HEK293 (cell line): ENCODE data around the gene CNGA2.

Source experiments
- CTCF ChIA-PET: fragments of 350-600 bp; formaldehyde crosslinking; extraction: SDS; loops from one replicate; lab custom pipeline; 2021; ENCODE audit warnings: antibody characterized with exemption; lab: Yijun Ruan, JAX
- POLR2A ChIA-PET: fragments of 300-600 bp; formaldehyde crosslinking; extraction: SDS; loops from one replicate; lab custom pipeline; 2020; ENCODE audit warnings: antibody characterized with exemption, inconsistent platforms; lab: Yijun Ruan, JAX
- H3K27ac ChIP-seq: fragments of 200-500 bp; sonication (Bioruptor generic); 2 replicates; pipeline ENCODE4 v1.5.1; 2014; ENCODE audit warnings: low read depth, low read length, control low read depth, inconsistent platforms; ENCODE audit errors: extremely low read depth
- H3K36me3 ChIP-seq, 2 experiments: fragments of 200-500 bp in 1 of 2; sonication (Bioruptor generic) in 1 of 2; 1 replicate in 1 of 2; 2 replicates in 1 of 2; pipeline ENCODE4 v1.5.1; 2014 to 2017; ENCODE audit warnings: inconsistent platforms in 2 of 2, low read length in 2 of 2; ENCODE audit not compliant: control insufficient read depth in 2 of 2, insufficient read depth in 1 of 2
- H3K4me1 ChIP-seq: fragments of 200-500 bp; sonication (Bioruptor generic); 2 replicates; pipeline ENCODE4 v1.5.1; 2014; ENCODE audit warnings: mild to moderate bottlenecking, low read length, inconsistent platforms; ENCODE audit not compliant: control insufficient read depth, insufficient read depth
- H3K4me3 ChIP-seq: 2 replicates; pipeline ENCODE4 v1.5.1; 2011; ENCODE audit warnings: low read depth, mild to moderate bottlenecking, control low read depth, low read length, moderate library complexity
- H3K9me3 ChIP-seq: fragments of 200-500 bp; sonication (Bioruptor generic); 2 replicates; pipeline ENCODE4 v1.5.1; 2014; ENCODE audit warnings: low read depth, low read length, inconsistent platforms; ENCODE audit not compliant: control insufficient read depth, insufficient read depth
- AEBP2 ChIP-seq: fragments of 450-650 bp; formaldehyde crosslinking; IDR thresholded peaks from 2 replicates; pipeline ENCODE4 v1.5.1; 2016; ENCODE audit warnings: missing biosample characterization, missing genetic modification characterization, borderline replicate concordance
- EGR2 ChIP-seq: fragments of 450-650 bp; formaldehyde crosslinking; IDR thresholded peaks from 2 replicates; pipeline ENCODE4 v1.5.1; 2016; ENCODE audit warnings: low read depth, missing biosample characterization, missing genetic modification characterization
- HOXA7 ChIP-seq: sonication (generic); formaldehyde crosslinking; IDR thresholded peaks from 2 replicates; pipeline ENCODE4 v1.8.1; 2022; ENCODE audit warnings: missing genetic modification reagents, borderline replicate concordance
- HOXD13 ChIP-seq: sonication (generic); formaldehyde crosslinking; IDR thresholded peaks from 2 replicates; pipeline ENCODE4 v1.8.0; 2022; ENCODE audit warnings: missing genetic modification reagents, borderline replicate concordance
- KLF1 ChIP-seq: fragments of 450-650 bp; formaldehyde crosslinking; IDR thresholded peaks from 2 replicates; pipeline ENCODE4 v1.5.1; 2016; ENCODE audit warnings: missing biosample characterization, missing genetic modification characterization
- TRIM28 ChIP-seq: IDR thresholded peaks from 2 replicates; pipeline ENCODE4 v1.6.1; 2011; ENCODE audit warnings: low read length, control low read depth, borderline replicate concordance
- ZNF24 ChIP-seq: fragments of 450-650 bp; formaldehyde crosslinking; IDR thresholded peaks from 2 replicates; pipeline ENCODE4 v1.5.1; 2016; ENCODE audit warnings: missing biosample characterization, missing genetic modification characterization
- ZNF324 ChIP-seq: fragments of 450-650 bp; formaldehyde crosslinking; IDR thresholded peaks from 2 replicates; pipeline ENCODE4 v1.5.1; 2016; ENCODE audit warnings: missing biosample characterization, missing genetic modification characterization
- ZNF37A ChIP-seq: fragments of 450-650 bp; IDR thresholded peaks from 2 replicates; pipeline ENCODE4 v1.5.1; 2018; ENCODE audit warnings: missing biosample characterization, missing genetic modification characterization
- ZNF510 ChIP-seq: fragments of 450-650 bp; formaldehyde crosslinking; IDR thresholded peaks from 2 replicates; pipeline ENCODE4 v1.5.1; 2018; ENCODE audit warnings: mild to moderate bottlenecking, missing genetic modification characterization, missing biosample characterization; ENCODE audit not compliant: insufficient replicate concordance
- ZNF521 ChIP-seq: fragments of 450-650 bp; formaldehyde crosslinking; IDR thresholded peaks from 2 replicates; pipeline ENCODE4 v1.5.1; 2017; ENCODE audit warnings: missing biosample characterization, mild to moderate bottlenecking, missing genetic modification characterization
- ZNF544 ChIP-seq: fragments of 450-650 bp; formaldehyde crosslinking; IDR thresholded peaks from 2 replicates; pipeline ENCODE4 v1.5.0; 2017; ENCODE audit warnings: missing biosample characterization, missing genetic modification characterization
- ZNF621 ChIP-seq: fragments of 450-650 bp; formaldehyde crosslinking; IDR thresholded peaks from 2 replicates; pipeline ENCODE4 v1.5.1; 2017; ENCODE audit warnings: missing biosample characterization, missing genetic modification characterization
- ZNF707 ChIP-seq: fragments of 450-650 bp; formaldehyde crosslinking; IDR thresholded peaks from 2 replicates; pipeline ENCODE4 v1.5.1; 2016; ENCODE audit warnings: missing biosample characterization, missing genetic modification characterization
- TF ChIP-seq, protein P1 (sequence below): fragments of 450-650 bp; formaldehyde crosslinking; IDR thresholded peaks from 2 replicates; pipeline ENCODE4 v1.5.1; 2016; ENCODE audit warnings: missing biosample characterization, missing genetic modification characterization
- TF ChIP-seq, protein P2 (sequence below): fragments of 450-650 bp; formaldehyde crosslinking; IDR thresholded peaks from 2 replicates; pipeline ENCODE4 v1.5.1; 2016; ENCODE audit warnings: missing biosample characterization, missing genetic modification characterization

Gene CNGA2

GRCh38 chrX:151745651-151746050 lies 11.1 kb downstream of the CNGA2 start (continued):
- TF ChIP-seq, protein P1, sequence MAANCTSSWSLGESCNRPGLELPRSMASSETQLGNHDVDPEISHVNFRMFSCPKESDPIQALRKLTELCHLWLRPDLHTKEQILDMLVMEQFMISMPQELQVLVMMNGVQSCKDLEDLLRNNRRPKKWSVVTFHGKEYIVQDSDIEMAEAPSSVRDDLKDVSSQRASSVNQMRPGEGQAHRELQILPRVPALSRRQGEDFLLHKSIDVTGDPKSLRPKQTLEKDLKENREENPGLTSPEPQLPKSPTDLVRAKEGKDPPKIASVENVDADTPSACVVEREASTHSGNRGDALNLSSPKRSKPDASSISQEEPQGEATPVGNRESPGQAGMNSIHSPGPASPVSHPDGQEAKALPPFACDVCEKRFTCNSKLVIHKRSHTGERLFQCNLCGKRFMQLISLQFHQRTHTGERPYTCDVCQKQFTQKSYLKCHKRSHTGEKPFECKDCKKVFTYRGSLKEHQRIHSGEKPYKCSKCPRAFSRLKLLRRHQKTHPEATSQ (tag by site-specific recombination) = no peak
- TF ChIP-seq HOXA7 (CRISPR knock-in tag) (no peak), KLF1 (no peak), ZNF707 (no peak), HOXD13 (no peak), ZNF510 (tag by site-specific recombination) (no peak)

DNA sequence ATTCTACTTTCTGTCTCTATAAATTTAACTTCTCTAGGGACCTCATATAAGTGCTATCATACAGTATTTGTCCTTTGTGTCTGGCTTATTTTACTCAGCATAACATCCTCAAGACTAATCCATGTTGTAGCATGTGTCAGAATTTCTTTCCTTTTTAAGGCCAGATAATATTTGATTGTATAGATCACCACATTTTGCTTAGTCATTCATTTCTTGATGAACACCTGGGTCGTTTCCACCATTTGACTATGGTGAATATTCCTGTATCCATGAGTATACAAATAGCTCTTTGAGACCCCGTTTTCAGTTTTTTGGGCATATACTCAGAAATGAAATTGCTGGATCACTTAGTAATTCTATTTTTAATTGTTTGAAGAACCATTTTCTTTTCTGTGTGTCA lies 12.0 kb downstream of the CNGA2 start:
- Histone ChIP-seq H3K27ac (no peak overlapping the region), H3K4me3 (no peak overlapping the region), H3K36me3 (no peaks in the 10 kb centered on the region), H3K9me3 (no peaks in the 10 kb centered on the region), H3K4me1 (no peaks in the 10 kb centered on the region)
- POLR2A ChIA-PET = no interaction called here
- CTCF ChIA-PET = interaction anchor here (0.7 to 2.2 kb wide), 5 partner anchors 11 to 1073 kb away, joined by 3 to 6 read pairs (median 4); partner anchors contain the start of gene FATE1
- TF ChIP-seq ZNF521 (no peak), ZNF324 (no peak), ZNF621 (tag by site-specific recombination) (no peak), ZNF37A (tag by site-specific recombination) (no peak), ZNF510 (tag by site-specific recombination) (no peak)

DNA sequence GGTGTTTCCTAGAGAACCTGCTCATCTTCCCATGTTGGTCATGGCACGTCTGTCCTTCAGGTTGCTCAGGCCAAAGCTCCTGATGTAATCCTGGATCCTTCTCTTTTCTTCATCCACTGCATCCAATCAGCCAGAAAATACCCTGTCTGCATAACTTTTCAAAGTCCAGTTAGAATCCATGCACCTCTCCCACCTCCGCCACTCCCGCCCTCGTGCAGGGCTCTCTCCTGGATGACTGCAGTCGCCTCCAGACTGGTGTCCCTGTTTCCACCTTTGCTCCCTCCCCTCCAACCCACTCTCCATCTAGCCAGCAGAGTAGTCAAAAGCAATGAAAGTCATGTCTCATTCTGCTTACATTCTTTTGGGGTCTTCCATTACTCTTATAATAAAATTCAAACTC lies 16.0 kb downstream of the CNGA2 start:
- CTCF ChIA-PET = interaction anchor here (0.6 to 7.9 kb wide), 34 partner anchors 11 to 1788 kb away, joined by 3 to 168 read pairs (median 4); no protein-coding TSS in a partner anchor
- TF ChIP-seq, protein P2, sequence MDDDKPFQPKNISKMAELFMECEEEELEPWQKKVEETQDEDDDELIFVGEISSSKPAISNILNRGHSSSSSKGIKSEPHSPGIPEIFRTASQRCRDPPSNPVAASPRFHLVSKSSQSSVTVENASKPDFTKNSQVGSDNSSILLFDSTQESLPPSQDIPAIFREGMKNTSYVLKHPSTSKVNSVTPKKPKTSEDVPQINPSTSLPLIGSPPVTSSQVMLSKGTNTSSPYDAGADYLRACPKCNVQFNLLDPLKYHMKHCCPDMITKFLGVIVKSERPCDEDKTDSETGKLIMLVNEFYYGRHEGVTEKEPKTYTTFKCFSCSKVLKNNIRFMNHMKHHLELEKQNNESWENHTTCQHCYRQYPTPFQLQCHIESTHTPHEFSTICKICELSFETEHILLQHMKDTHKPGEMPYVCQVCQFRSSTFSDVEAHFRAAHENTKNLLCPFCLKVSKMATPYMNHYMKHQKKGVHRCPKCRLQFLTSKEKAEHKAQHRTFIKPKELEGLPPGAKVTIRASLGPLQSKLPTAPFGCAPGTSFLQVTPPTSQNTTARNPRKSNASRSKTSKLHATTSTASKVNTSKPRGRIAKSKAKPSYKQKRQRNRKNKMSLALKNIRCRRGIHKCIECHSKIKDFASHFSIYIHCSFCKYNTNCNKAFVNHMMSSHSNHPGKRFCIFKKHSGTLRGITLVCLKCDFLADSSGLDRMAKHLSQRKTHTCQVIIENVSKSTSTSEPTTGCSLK (tag by site-specific recombination) = no peak
- no peak for TF ChIP-seq AEBP2
- peak; percentile 11; the same call in 1 of the 2 replicates for TF ChIP-seq EGR2 (tag by site-specific recombination)
- H3K4me3 ChIP-seq = no peak overlapping the region
- no peaks in the 10 kb centered on the region for H3K9me3 ChIP-seq
- no peak overlapping the region for H3K27ac ChIP-seq
- H3K4me1 ChIP-seq = no peaks in the 10 kb centered on the region
- no peaks in the 10 kb centered on the region for H3K36me3 ChIP-seq
- POLR2A ChIA-PET = no interaction called here

DNA sequence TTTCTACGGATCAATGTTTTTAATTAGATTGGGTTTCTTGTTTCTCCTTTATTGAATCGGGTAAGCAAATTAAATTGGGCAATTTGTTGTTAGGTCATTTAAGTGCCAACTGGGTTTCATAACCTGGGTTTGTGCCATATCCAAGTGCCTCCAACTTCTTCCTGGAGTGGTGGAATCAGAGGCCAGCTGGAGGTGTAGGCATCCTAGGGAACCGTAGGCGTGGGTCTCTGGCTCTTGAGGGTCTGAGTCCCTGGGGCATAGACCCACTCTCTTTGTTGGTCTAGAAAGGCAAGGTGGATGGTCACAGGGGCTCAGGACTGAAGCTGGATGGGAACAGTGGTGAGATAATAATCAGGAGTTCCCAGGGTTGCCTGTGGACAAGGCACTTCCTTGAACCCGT lies 18.3 kb downstream of the CNGA2 start:
- ChIA-PET CTCF (interaction anchor here (0.6 to 7.9 kb wide), 36 partner anchors 9 to 1164 kb away, joined by 3 to 168 read pairs (median 4); no protein-coding TSS in a partner anchor), POLR2A (interaction anchor here (1.7 to 2.3 kb wide), 2 partner anchors 221 to 885 kb away, joined by 7 to 8 read pairs; partner anchors contain the start of genes GABRE and GABRQ)

More for the DNA sequence above, 18.3 kb downstream of the CNGA2 start:
- Histone ChIP-seq H3K27ac (no peak overlapping the region), H3K36me3 (no peaks in the 10 kb centered on the region), H3K9me3 (no peaks in the 10 kb centered on the region), H3K4me3 (no peak overlapping the region), H3K4me1 (no peaks in the 10 kb centered on the region)
- TF ChIP-seq ZNF544 = no peak
- no peak for TF ChIP-seq TRIM28
- TF ChIP-seq ZNF24 (tag by site-specific recombination) = no peak
